MM.1S (cell line): ENCODE measurements around the gene PNPLA2.
A peak's percentile ranks its signal among the peaks of the same experiment; 100 is the strongest.

ENCODE experiments used
- EZH2 ChIP-seq: fragments of 300-600 bp; sonication (generic); optimal IDR thresholded peaks from 2 replicates; pipeline ENCODE3; 2017; ENCODE audit warnings: low read depth, mild to moderate bottlenecking, antibody characterized with exemption, low read length, mixed read lengths
- TF ChIP-seq, protein P1 (sequence below): fragments of 300-600 bp; sonication (generic); IDR thresholded peaks from 2 replicates; pipeline ENCODE4 v1.5.1; 2016; ENCODE audit warnings: antibody characterized with exemption, low read length, mixed read lengths

DNA sequence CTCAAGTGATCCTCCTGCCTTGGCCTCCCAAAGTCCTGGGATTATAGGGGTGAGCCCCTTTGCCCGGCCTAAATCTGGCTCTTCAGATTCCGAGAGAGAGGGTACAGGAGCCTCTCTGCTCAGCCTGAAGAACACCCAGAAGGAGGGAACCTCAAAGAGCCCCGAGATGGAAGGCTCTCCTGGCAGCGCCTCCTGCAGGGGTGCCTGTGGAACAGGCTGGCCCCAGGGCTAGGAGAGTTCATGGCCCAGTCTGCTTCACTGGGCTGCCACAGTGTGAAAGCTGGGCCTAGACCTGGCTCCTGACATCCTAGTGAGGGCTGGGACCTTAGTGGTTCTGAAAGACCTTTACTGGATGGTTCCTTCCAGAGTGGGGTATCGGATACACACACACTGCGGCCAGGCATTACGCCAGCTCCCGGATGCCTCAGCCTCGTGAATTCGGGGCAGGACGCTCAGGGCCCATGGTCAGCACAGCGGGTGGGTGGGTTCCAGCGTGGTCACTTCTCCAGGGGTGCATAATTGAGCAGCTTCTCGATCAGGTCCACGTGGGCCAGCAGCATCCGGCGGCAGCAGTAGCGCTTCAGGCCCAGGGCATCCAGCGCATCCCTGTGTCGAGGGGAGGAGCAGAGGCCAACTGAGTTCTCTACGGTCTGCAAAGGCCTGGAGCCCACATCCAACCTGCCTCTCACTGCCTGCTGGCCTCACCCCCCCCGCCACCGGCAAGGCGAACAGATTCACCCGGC, 21.3 kb downstream of the PNPLA2 start:
- TF ChIP-seq, protein P1, sequence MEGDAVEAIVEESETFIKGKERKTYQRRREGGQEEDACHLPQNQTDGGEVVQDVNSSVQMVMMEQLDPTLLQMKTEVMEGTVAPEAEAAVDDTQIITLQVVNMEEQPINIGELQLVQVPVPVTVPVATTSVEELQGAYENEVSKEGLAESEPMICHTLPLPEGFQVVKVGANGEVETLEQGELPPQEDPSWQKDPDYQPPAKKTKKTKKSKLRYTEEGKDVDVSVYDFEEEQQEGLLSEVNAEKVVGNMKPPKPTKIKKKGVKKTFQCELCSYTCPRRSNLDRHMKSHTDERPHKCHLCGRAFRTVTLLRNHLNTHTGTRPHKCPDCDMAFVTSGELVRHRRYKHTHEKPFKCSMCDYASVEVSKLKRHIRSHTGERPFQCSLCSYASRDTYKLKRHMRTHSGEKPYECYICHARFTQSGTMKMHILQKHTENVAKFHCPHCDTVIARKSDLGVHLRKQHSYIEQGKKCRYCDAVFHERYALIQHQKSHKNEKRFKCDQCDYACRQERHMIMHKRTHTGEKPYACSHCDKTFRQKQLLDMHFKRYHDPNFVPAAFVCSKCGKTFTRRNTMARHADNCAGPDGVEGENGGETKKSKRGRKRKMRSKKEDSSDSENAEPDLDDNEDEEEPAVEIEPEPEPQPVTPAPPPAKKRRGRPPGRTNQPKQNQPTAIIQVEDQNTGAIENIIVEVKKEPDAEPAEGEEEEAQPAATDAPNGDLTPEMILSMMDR = peak; percentile 25
- TF ChIP-seq EZH2 = no peak
